ENCODE results near the gene ADAMTS6. TPM values are rescaled to one million over a fixed set of nuclear protein-coding genes. Genes with fewer than 3 reads are reported as not detected.
A peak's percentile ranks its signal among the peaks of the same experiment; 100 is the strongest.

ADAMTS6 gene
- total RNA-seq, 1 donor: 150 TPM

GRCh38 chr5:65485405-65485804, 3.7 kb upstream of the ADAMTS6 start:
- Histone ChIP-seq H3K27ac (ENCODE audit: low read depth, low read length) (no peak overlapping the region), H3K4me1 (ENCODE audit: insufficient read depth, low read length) (peaks cover 10% of the 10 kb centered on the region), H3K36me3 (ENCODE audit: insufficient read depth, low read length) (no peaks in the 10 kb centered on the region), H2AFZ (ENCODE audit: low read length) (no peak overlapping the region), H4K20me1 (ENCODE audit: insufficient read depth, low read length) (no peaks in the 10 kb centered on the region), H3K27me3 (ENCODE audit: insufficient read depth, low read length) (no peaks in the 10 kb centered on the region), H3K79me2 (ENCODE audit: insufficient read depth, low read length) (peaks cover 4% of the 10 kb centered on the region), H3K9me3 (ENCODE audit: low read depth, low read length) (no peaks in the 10 kb centered on the region), H3K4me2 (ENCODE audit: insufficient read depth, low read length) (no peak overlapping the region), H3K4me3 (ENCODE audit: insufficient read depth, low read length) (no peak overlapping the region)
- TF ChIP-seq CTCF (IDR thresholded peaks at IDR 0.05; ENCODE audit: extremely low read depth, low read depth, low read length): no peak
- DNase-seq (ENCODE audit: insufficient read length, low spot score, missing footprints): no peak

GRCh38 chr5:65483546-65484346, 2.0 kb upstream of the ADAMTS6 start:
- Histone ChIP-seq H2AFZ (ENCODE audit: low read length) (no peak overlapping the region), H3K79me2 (ENCODE audit: insufficient read depth, low read length) (peaks cover 21% of the 10 kb centered on the region), H3K27ac (ENCODE audit: low read depth, low read length) (peak overlapping the region; percentile 96), H3K27me3 (ENCODE audit: insufficient read depth, low read length) (no peaks in the 10 kb centered on the region), H3K4me1 (ENCODE audit: insufficient read depth, low read length) (peaks cover 14% of the 10 kb centered on the region), H3K36me3 (ENCODE audit: insufficient read depth, low read length) (no peaks in the 10 kb centered on the region), H3K9me3 (ENCODE audit: low read depth, low read length) (no peaks in the 10 kb centered on the region), H3K4me3 (ENCODE audit: insufficient read depth, low read length) (peak overlapping the region; percentile 82), H4K20me1 (ENCODE audit: insufficient read depth, low read length) (no peaks in the 10 kb centered on the region), H3K4me2 (ENCODE audit: insufficient read depth, low read length) (peak overlapping the region; percentile 90)
- TF ChIP-seq CTCF (IDR thresholded peaks at IDR 0.05; ENCODE audit: extremely low read depth, low read depth, low read length): peak; percentile 51
- DNase-seq (ENCODE audit: insufficient read length, low spot score, missing footprints): no peak

- Histone ChIP-seq H2AFZ (ENCODE audit: low read length) (peak overlapping the region; percentile 37), H3K4me3 (ENCODE audit: insufficient read depth, low read length) (peak overlapping the region; percentile 82), H3K27me3 (ENCODE audit: insufficient read depth, low read length) (no peaks in the 10 kb centered on the region), H3K79me2 (ENCODE audit: insufficient read depth, low read length) (peaks cover 29% of the 10 kb centered on the region), H3K4me2 (ENCODE audit: insufficient read depth, low read length) (peak overlapping the region; percentile 90), H3K9me3 (ENCODE audit: low read depth, low read length) (no peaks in the 10 kb centered on the region), H3K36me3 (ENCODE audit: insufficient read depth, low read length) (no peaks in the 10 kb centered on the region), H3K27ac (ENCODE audit: low read depth, low read length) (peak overlapping the region; percentile 96), H4K20me1 (ENCODE audit: insufficient read depth, low read length) (no peaks in the 10 kb centered on the region), H3K4me1 (ENCODE audit: insufficient read depth, low read length) (peaks cover 19% of the 10 kb centered on the region)
- DNase-seq (ENCODE audit: insufficient read length, low spot score, missing footprints): peak; percentile 85
- TF ChIP-seq CTCF (IDR thresholded peaks at IDR 0.05; ENCODE audit: extremely low read depth, low read depth, low read length): no peak
Observed at GRCh38 chr5:65482736-65483545, 1.2 kb upstream of the ADAMTS6 start.

DNA sequence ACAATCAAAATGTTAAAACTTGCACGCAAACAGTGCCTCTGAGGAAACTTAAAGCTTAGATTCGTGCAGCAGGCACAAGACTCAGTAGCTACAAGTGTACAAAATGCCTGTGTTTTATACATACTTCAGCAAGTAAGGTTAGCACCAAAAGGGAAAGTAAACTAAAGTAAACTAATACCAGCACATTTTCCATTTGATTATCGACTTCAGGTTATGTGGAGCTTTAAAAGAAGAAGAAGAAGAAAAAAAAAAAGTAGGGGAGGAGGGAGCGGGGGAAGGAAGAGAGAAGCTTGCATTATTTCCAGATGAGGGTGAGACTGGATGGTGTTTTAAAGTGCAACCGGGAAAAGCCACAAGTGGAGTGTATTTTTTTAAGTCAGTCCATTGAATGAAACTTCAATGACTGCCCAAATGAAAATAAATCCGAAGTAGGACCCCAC, 596 bp upstream of the ADAMTS6 start:
- Histone ChIP-seq H3K4me2 (ENCODE audit: insufficient read depth, low read length) (peak overlapping the region; percentile 90), H3K27ac (ENCODE audit: low read depth, low read length) (peak overlapping the region; percentile 96), H3K4me3 (ENCODE audit: insufficient read depth, low read length) (peak overlapping the region; percentile 82), H4K20me1 (ENCODE audit: insufficient read depth, low read length) (no peaks in the 10 kb centered on the region), H2AFZ (ENCODE audit: low read length) (no peak overlapping the region), H3K4me1 (ENCODE audit: insufficient read depth, low read length) (peaks cover 19% of the 10 kb centered on the region), H3K27me3 (ENCODE audit: insufficient read depth, low read length) (no peaks in the 10 kb centered on the region), H3K79me2 (ENCODE audit: insufficient read depth, low read length) (peaks cover 35% of the 10 kb centered on the region), H3K9me3 (ENCODE audit: low read depth, low read length) (no peaks in the 10 kb centered on the region), H3K36me3 (ENCODE audit: insufficient read depth, low read length) (no peaks in the 10 kb centered on the region)
- DNase-seq (ENCODE audit: insufficient read length, low spot score, missing footprints): peak; percentile 31
- no peak for TF ChIP-seq CTCF (IDR thresholded peaks at IDR 0.05; ENCODE audit: extremely low read depth, low read depth, low read length)
